SK-N-MC (cell line): ENCODE results near the gene COG1.

ENCODE experiments used
- EZH2 ChIP-seq: fragments of 200-600 bp; sonication (generic); IDR thresholded peaks from one replicate; pipeline ENCODE4 v1.6.1; 2017; ENCODE audit warnings: antibody characterized with exemption
- POLR2AphosphoS5 ChIP-seq: IDR thresholded peaks from 2 replicates; pipeline ENCODE4 v1.6.1; 2012; ENCODE audit warnings: mild to moderate bottlenecking, low read depth, low read length, borderline replicate concordance

GRCh38 chr17:73199751-73200317, 7.0 kb downstream of the COG1 start:
- TF ChIP-seq EZH2 (no peak), POLR2AphosphoS5 (no peak)
